GM18502 (cell line): Measurements from ENCODE around the gene MVD.

Source experiments
- ATAC-seq: cut with Tn5 transposase; IDR thresholded peaks from one replicate; pipeline ENCODE4 v1.9.1; 2021; ENCODE audit warnings: mild to moderate bottlenecking; ENCODE audit not compliant: unreplicated experiment, poor library complexity

The MVD gene

GRCh38 chr16:88631384-88631783, 31.5 kb downstream of the MVD start:
- no peak for ATAC-seq

GRCh38 chr16:88630941-88631340, 31.9 kb downstream of the MVD start:
- ATAC-seq, result no peak

- no peak for ATAC-seq
Measured at GRCh38 chr16:88630433-88630832, 32.5 kb downstream of the MVD start.

GRCh38 chr16:88629835-88630234, 33.1 kb downstream of the MVD start:
- ATAC-seq, result no peak

- ATAC-seq, result no peak
Measured at GRCh38 chr16:88628512-88628974, 34.3 kb downstream of the MVD start.

- ATAC-seq, result no peak
Measured at GRCh38 chr16:88627531-88628411, 35.1 kb downstream of the MVD start.

- no peak for ATAC-seq
Measured at GRCh38 chr16:88626646-88627045, 36.2 kb downstream of the MVD start.

- no peak for ATAC-seq
Measured at GRCh38 chr16:88624977-88625576, 37.8 kb downstream of the MVD start.

- no peak for ATAC-seq
Measured at GRCh38 chr16:88624481-88624880, 38.4 kb downstream of the MVD start.

GRCh38 chr16:88623858-88624257, 39.0 kb downstream of the MVD start:
- no peak for ATAC-seq

GRCh38 chr16:88622866-88623265, 40.0 kb downstream of the MVD start:
- no peak for ATAC-seq

- no peak for ATAC-seq
Measured at GRCh38 chr16:88622125-88622524, 40.8 kb downstream of the MVD start.

- ATAC-seq, result no peak
Measured at GRCh38 chr16:88619859-88620815, 42.8 kb downstream of the MVD start.

GRCh38 chr16:88618956-88619667, 43.8 kb downstream of the MVD start:
- no peak for ATAC-seq

GRCh38 chr16:88618182-88618955, 44.5 kb downstream of the MVD start:
- no peak for ATAC-seq

GRCh38 chr16:88617268-88618031, 45.4 kb downstream of the MVD start:
- ATAC-seq, result no peak

GRCh38 chr16:88616736-88617135, 46.2 kb downstream of the MVD start:
- no peak for ATAC-seq

GRCh38 chr16:88616320-88616719, 46.6 kb downstream of the MVD start:
- no peak for ATAC-seq
